DND-41 (cell line): ENCODE measurements around the gene NARS2.

Experiments used
- ATAC-seq: fragments of 200-7000 bp; cut with Tn5 transposase; 3 replicates; pipeline ENCODE4 v1.9.1; 2021; ENCODE audit warnings: low read depth; ENCODE audit not compliant: insufficient read depth
- DNase-seq: peaks from one replicate; pipeline ENCODE4 v3.0.0-alpha.2; 2020
- H2AFZ ChIP-seq: 2 replicates; pipeline ENCODE4 v1.6.0; 2012; ENCODE audit warnings: low read depth, low read length
- H3K27ac ChIP-seq: 2 replicates; pipeline ENCODE4 v1.5.1; 2012; ENCODE audit warnings: low read length, inconsistent platforms
- H3K27me3 ChIP-seq: fragments of 200-600 bp; sonication (generic); 2 replicates; pipeline ENCODE4 v1.6.0; 2012; ENCODE audit warnings: low read length, mild to moderate bottlenecking, inconsistent platforms; ENCODE audit not compliant: insufficient read depth, poor library complexity
- H3K36me3 ChIP-seq: 2 replicates; pipeline ENCODE4 v1.5.1; 2012; ENCODE audit warnings: low read length, inconsistent platforms; ENCODE audit not compliant: insufficient read depth
- H3K4me1 ChIP-seq: 2 replicates; pipeline ENCODE4 v1.5.1; 2012; ENCODE audit warnings: mild to moderate bottlenecking, low read length; ENCODE audit not compliant: insufficient read depth
- H3K4me2 ChIP-seq: 2 replicates; pipeline ENCODE4 v1.6.0; 2012; ENCODE audit warnings: mild to moderate bottlenecking, moderate library complexity, low read length, inconsistent platforms; ENCODE audit not compliant: insufficient read depth
- H3K4me3 ChIP-seq, 2 experiments: fragments of 200-600 bp in 1 of 2; shearing (Covaris generic) in 1 of 2; 2 replicates each; pipeline ENCODE4 v1.5.1; 2012 to 2016; ENCODE audit warnings: inconsistent platforms in 2 of 2, low read length in 2 of 2, mild to moderate bottlenecking in 2 of 2, low read depth in 1 of 2, moderate library complexity in 1 of 2
- H3K79me2 ChIP-seq: 2 replicates; pipeline ENCODE4 v1.6.0; 2012; ENCODE audit warnings: low read length, inconsistent platforms; ENCODE audit not compliant: insufficient read depth
- H3K9ac ChIP-seq: 2 replicates; pipeline ENCODE4 v1.6.0; 2012; ENCODE audit warnings: low read depth, mild to moderate bottlenecking, inconsistent platforms, low read length, moderate library complexity
- H3K9me3 ChIP-seq: 2 replicates; pipeline ENCODE4 v1.5.1; 2012; ENCODE audit warnings: low read length, moderate library complexity, mild to moderate bottlenecking, inconsistent platforms; ENCODE audit not compliant: insufficient read depth, severe bottlenecking
- H4K20me1 ChIP-seq: 2 replicates; pipeline ENCODE4 v1.6.0; 2012; ENCODE audit warnings: low read length; ENCODE audit not compliant: insufficient read depth
- CTCF ChIP-seq: IDR thresholded peaks from 2 replicates; pipeline ENCODE4 v1.5.1; 2012; ENCODE audit warnings: borderline replicate concordance, low read length, moderate library complexity, mild to moderate bottlenecking; ENCODE audit not compliant: poor library complexity, severe bottlenecking; ENCODE audit errors: extremely low read depth
- EZH2 ChIP-seq: IDR thresholded peaks from 3 replicates; pipeline ENCODE4 v1.6.1; 2012; ENCODE audit warnings: borderline replicate concordance, low read depth, mild to moderate bottlenecking, moderate library complexity, low read length, inconsistent platforms; ENCODE audit not compliant: severe bottlenecking

The NARS2 gene

GRCh38 chr11:78395597-78395996 is 179.1 kb downstream of the NARS2 start:
- TF ChIP-seq EZH2: no peak
- TF ChIP-seq CTCF: no peak
- H3K27ac ChIP-seq: 0 out of 2 replicates have a peak overlapping the region, but pooled peaks have one; percentile 10
- H3K27me3 ChIP-seq: no peaks in the 10 kb centered on the region
- H3K4me1 ChIP-seq: peaks cover 85% of the 10 kb centered on the region
- H4K20me1 ChIP-seq: peaks cover 85% of the 10 kb centered on the region
- peaks cover 17% of the 10 kb centered on the region for H3K36me3 ChIP-seq
- H3K79me2 ChIP-seq: peaks cover 100% of the 10 kb centered on the region
- no peak overlapping the region for H3K4me3 ChIP-seq
- ATAC-seq: no peak
- H3K9me3 ChIP-seq: no peaks in the 10 kb centered on the region
- H3K9ac ChIP-seq: no peak overlapping the region
- H2AFZ ChIP-seq: no peak overlapping the region
- H3K4me2 ChIP-seq: no peak overlapping the region; the same call in 1 of the 2 replicates
- no peak for DNase-seq

- Histone ChIP-seq H2AFZ (no peak overlapping the region), H3K27ac (peak overlapping the region; percentile 53), H3K4me1 (peaks cover 62% of the 10 kb centered on the region), H3K9me3 (no peaks in the 10 kb centered on the region), H3K4me3 (no peak overlapping the region), H3K36me3 (peaks cover 38% of the 10 kb centered on the region), H3K9ac (no peak overlapping the region), H3K79me2 (peaks cover 100% of the 10 kb centered on the region), H4K20me1 (peaks cover 83% of the 10 kb centered on the region), H3K27me3 (no peaks in the 10 kb centered on the region), H3K4me2 (peak overlapping the region; percentile 11; the same call in 1 of the 2 replicates)
- ATAC-seq: peak; percentile 71
- no peak for TF ChIP-seq CTCF
- TF ChIP-seq EZH2: no peak
- no peak for DNase-seq
Measured at GRCh38 chr11:78392854-78393253, 181.8 kb downstream of the NARS2 start.

GRCh38 chr11:78391424-78391823 is 183.2 kb downstream of the NARS2 start:
- Histone ChIP-seq H3K9ac (no peak overlapping the region), H3K79me2 (peaks cover 100% of the 10 kb centered on the region), H4K20me1 (peaks cover 86% of the 10 kb centered on the region), H2AFZ (no peak overlapping the region), H3K9me3 (no peaks in the 10 kb centered on the region), H3K27me3 (no peaks in the 10 kb centered on the region), H3K4me2 (no peak overlapping the region), H3K4me3 (no peak overlapping the region), H3K36me3 (peaks cover 45% of the 10 kb centered on the region), H3K4me1 (peaks cover 48% of the 10 kb centered on the region), H3K27ac (peak overlapping the region; percentile 51)
- DNase-seq (no peak), ATAC-seq (no peak)
- TF ChIP-seq CTCF (no peak), EZH2 (no peak)

GRCh38 chr11:78390809-78391208 is 183.9 kb downstream of the NARS2 start:
- DNase-seq (no peak), ATAC-seq (no peak)
- Histone ChIP-seq H3K4me3 (no peak overlapping the region), H3K4me1 (peaks cover 42% of the 10 kb centered on the region), H3K36me3 (peaks cover 48% of the 10 kb centered on the region), H3K27ac (no peak overlapping the region), H3K27me3 (no peaks in the 10 kb centered on the region), H4K20me1 (peaks cover 89% of the 10 kb centered on the region), H3K4me2 (no peak overlapping the region), H3K79me2 (peaks cover 100% of the 10 kb centered on the region), H2AFZ (no peak overlapping the region), H3K9ac (no peak overlapping the region), H3K9me3 (no peaks in the 10 kb centered on the region)
- TF ChIP-seq CTCF (no peak), EZH2 (no peak)
